DOHH2 (cell line): ENCODE data around the gene SLC39A13.

Experiments used
- CTCF ChIP-seq: fragments of 200-600 bp; sonication (generic); IDR thresholded peaks from one replicate; pipeline ENCODE4 v1.5.1; 2014; ENCODE audit warnings: antibody characterized with exemption, mild to moderate bottlenecking, low read depth, low read length; ENCODE audit not compliant: poor library complexity, severe bottlenecking
- EZH2phosphoT487 ChIP-seq: fragments of 200-600 bp; sonication (generic); IDR thresholded peaks from 2 replicates; pipeline ENCODE4 v1.6.1; 2017; ENCODE audit warnings: borderline replicate concordance, mild to moderate bottlenecking, antibody characterized with exemption, low read length, moderate library complexity, mixed read lengths

- no peak for TF ChIP-seq CTCF
- TF ChIP-seq EZH2phosphoT487 = no peak
Observed at GRCh38 chr11:47451990-47452389, 43.6 kb downstream of the SLC39A13 start.
